Measurements from ENCODE around the gene CDC25B.

CDC25B gene

GRCh38 chr20:3777381-3777715, 18.8 kb upstream of the CDC25B start:
- no peaks in the 10 kb centered on the region for H3K9me2 ChIP-seq (replicated peaks; ENCODE audit: low read depth, low read length)
- no peaks in the 10 kb centered on the region for H3K9me3 ChIP-seq (ENCODE audit: insufficient read depth, low read depth, low read length)
- H3K79me2 ChIP-seq (ENCODE audit: insufficient read depth, low read length) = no peaks in the 10 kb centered on the region
- TF ChIP-seq CTCF (conservative IDR thresholded peaks at IDR 0.05; ENCODE audit: low read length) (no peak), EZH2phosphoT487 (IDR thresholded peaks at IDR 0.05; ENCODE audit: borderline replicate concordance) (no peak)
- peak overlapping the region; percentile 45; the same call in 1 of the 2 replicates for H2AFZ ChIP-seq (ENCODE audit: low read length)
- H3K4me2 ChIP-seq (ENCODE audit: low read depth, low read length, poor library complexity, severe bottlenecking) = no peak overlapping the region
- H3K4me1 ChIP-seq (ENCODE audit: insufficient read depth, low read length, poor library complexity, severe bottlenecking) = no peaks in the 10 kb centered on the region
- no peak overlapping the region for H3K4me3 ChIP-seq (ENCODE audit: low read length, poor library complexity, severe bottlenecking)
- H4K20me1 ChIP-seq (ENCODE audit: insufficient read depth, low read length, poor library complexity, severe bottlenecking) = no peaks in the 10 kb centered on the region
- H3F3A ChIP-seq (ENCODE audit: low read depth) = no peaks in the 10 kb centered on the region
- no peaks in the 10 kb centered on the region for H3K36me3 ChIP-seq (ENCODE audit: insufficient read depth, low read length)
- H3K9ac ChIP-seq (ENCODE audit: low read depth, low read length, poor library complexity, severe bottlenecking) = no peak overlapping the region
- H3K27me3 ChIP-seq (ENCODE audit: insufficient read depth, low read length, poor library complexity, severe bottlenecking) = no peaks in the 10 kb centered on the region

- no peaks in the 10 kb centered on the region for H3K9me2 ChIP-seq (replicated peaks; ENCODE audit: low read depth, low read length)
- no peaks in the 10 kb centered on the region for H3K79me2 ChIP-seq (ENCODE audit: insufficient read depth, low read length)
- H2AFZ ChIP-seq (ENCODE audit: low read length) = peak overlapping the region; percentile 45; the same call in 1 of the 2 replicates
- no peaks in the 10 kb centered on the region for H3K4me1 ChIP-seq (ENCODE audit: insufficient read depth, low read length, poor library complexity, severe bottlenecking)
- TF ChIP-seq CTCF (conservative IDR thresholded peaks at IDR 0.05; ENCODE audit: low read length) (no peak), EZH2phosphoT487 (IDR thresholded peaks at IDR 0.05; ENCODE audit: borderline replicate concordance) (no peak)
- no peaks in the 10 kb centered on the region for H3K9me3 ChIP-seq (ENCODE audit: insufficient read depth, low read depth, low read length)
- no peaks in the 10 kb centered on the region for H3F3A ChIP-seq (ENCODE audit: low read depth)
- H3K36me3 ChIP-seq (ENCODE audit: insufficient read depth, low read length) = no peaks in the 10 kb centered on the region
- no peaks in the 10 kb centered on the region for H4K20me1 ChIP-seq (ENCODE audit: insufficient read depth, low read length, poor library complexity, severe bottlenecking)
- no peak overlapping the region for H3K4me3 ChIP-seq (ENCODE audit: low read length, poor library complexity, severe bottlenecking)
- H3K9ac ChIP-seq (ENCODE audit: low read depth, low read length, poor library complexity, severe bottlenecking) = no peak overlapping the region
- no peaks in the 10 kb centered on the region for H3K27me3 ChIP-seq (ENCODE audit: insufficient read depth, low read length, poor library complexity, severe bottlenecking)
- H3K4me2 ChIP-seq (ENCODE audit: low read depth, low read length, poor library complexity, severe bottlenecking) = no peak overlapping the region
These were observed 18.1 kb upstream of the CDC25B start for GRCh38 chr20:3777716-3778629.

- no peak overlapping the region for H3K4me2 ChIP-seq (ENCODE audit: low read depth, low read length, poor library complexity, severe bottlenecking)
- H3K4me1 ChIP-seq (ENCODE audit: insufficient read depth, low read length, poor library complexity, severe bottlenecking) = no peaks in the 10 kb centered on the region
- H3K9ac ChIP-seq (ENCODE audit: low read depth, low read length, poor library complexity, severe bottlenecking) = no peak overlapping the region
These were observed 17.1 kb upstream of the CDC25B start for GRCh38 chr20:3778976-3779375.

More at GRCh38 chr20:3778976-3779375, 17.1 kb upstream of the CDC25B start:
- Histone ChIP-seq H3K4me3 (ENCODE audit: low read length, poor library complexity, severe bottlenecking) (no peak overlapping the region), H3K27me3 (ENCODE audit: insufficient read depth, low read length, poor library complexity, severe bottlenecking) (no peaks in the 10 kb centered on the region), H3K9me2 (replicated peaks; ENCODE audit: low read depth, low read length) (no peaks in the 10 kb centered on the region), H3K79me2 (ENCODE audit: insufficient read depth, low read length) (no peaks in the 10 kb centered on the region), H3K9me3 (ENCODE audit: insufficient read depth, low read depth, low read length) (no peaks in the 10 kb centered on the region), H3K36me3 (ENCODE audit: insufficient read depth, low read length) (no peaks in the 10 kb centered on the region), H2AFZ (ENCODE audit: low read length) (no peak overlapping the region), H4K20me1 (ENCODE audit: insufficient read depth, low read length, poor library complexity, severe bottlenecking) (no peaks in the 10 kb centered on the region), H3F3A (ENCODE audit: low read depth) (no peaks in the 10 kb centered on the region)
- no peak for TF ChIP-seq EZH2phosphoT487 (IDR thresholded peaks at IDR 0.05; ENCODE audit: borderline replicate concordance)
- TF ChIP-seq CTCF (conservative IDR thresholded peaks at IDR 0.05; ENCODE audit: low read length) = no peak
